ENCODE results near the gene RGS12.

GRCh38 chr4:3280466-3280865 lies 12.4 kb upstream of the RGS12 start:
- TF ChIP-seq POLR2A (IDR thresholded peaks at IDR 0.05) = no peak
- no peak for TF ChIP-seq CTCF (IDR thresholded peaks at IDR 0.05)
- TF ChIP-seq POLR2AphosphoS5 (IDR thresholded peaks at IDR 0.05) = no peak
- TF ChIP-seq EP300 (IDR thresholded peaks at IDR 0.05) = no peak

Data from sigmoid colon (tissue), 4 donors.